ENCODE data around the gene SMAP1. TPM values are rescaled to one million over a fixed set of nuclear protein-coding genes. Genes with fewer than 3 reads are reported as not detected.

SMAP1 gene
- total RNA-seq, 2 experiments from 2014 or later = 33.2 to 33.7 TPM

DNA sequence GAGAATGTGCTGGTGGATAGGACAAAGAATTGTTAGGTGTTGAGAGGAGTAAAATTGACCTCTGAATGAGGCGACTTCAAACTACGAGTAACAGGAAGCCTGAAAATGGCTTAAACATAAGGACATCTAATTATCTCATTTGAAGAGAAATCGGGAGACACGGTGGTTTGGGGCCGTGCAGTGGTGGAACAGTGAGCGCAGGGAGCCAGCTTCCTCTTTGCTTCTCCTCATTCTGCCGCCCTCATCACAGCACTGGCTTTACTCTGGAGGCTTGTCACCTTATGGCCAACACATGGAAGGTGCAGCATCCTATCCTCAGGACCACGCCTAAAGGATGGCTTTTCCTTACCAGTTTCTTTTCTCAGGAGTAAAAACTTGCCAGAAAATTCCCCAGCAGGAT is 174.9 kb downstream of the SMAP1 start:
- ATAC-seq (no peak), DNase-seq (no peak)
- Mint-ChIP-seq H3K27me3 (no peaks in the 10 kb centered on the region), H3K4me3 (no peak overlapping the region), H3K36me3 (peaks cover 3% of the 10 kb centered on the region), H3K4me1 (no peaks in the 10 kb centered on the region), H3K9me3 (ENCODE audit: low read depth) (no peaks in the 10 kb centered on the region), H3K27ac (no peak overlapping the region)
- CTCF ChIA-PET = interaction anchor here (0.6 kb wide), 1 partner anchor 15 kb away, joined by 5 read pairs; no protein-coding TSS in a partner anchor

DNA sequence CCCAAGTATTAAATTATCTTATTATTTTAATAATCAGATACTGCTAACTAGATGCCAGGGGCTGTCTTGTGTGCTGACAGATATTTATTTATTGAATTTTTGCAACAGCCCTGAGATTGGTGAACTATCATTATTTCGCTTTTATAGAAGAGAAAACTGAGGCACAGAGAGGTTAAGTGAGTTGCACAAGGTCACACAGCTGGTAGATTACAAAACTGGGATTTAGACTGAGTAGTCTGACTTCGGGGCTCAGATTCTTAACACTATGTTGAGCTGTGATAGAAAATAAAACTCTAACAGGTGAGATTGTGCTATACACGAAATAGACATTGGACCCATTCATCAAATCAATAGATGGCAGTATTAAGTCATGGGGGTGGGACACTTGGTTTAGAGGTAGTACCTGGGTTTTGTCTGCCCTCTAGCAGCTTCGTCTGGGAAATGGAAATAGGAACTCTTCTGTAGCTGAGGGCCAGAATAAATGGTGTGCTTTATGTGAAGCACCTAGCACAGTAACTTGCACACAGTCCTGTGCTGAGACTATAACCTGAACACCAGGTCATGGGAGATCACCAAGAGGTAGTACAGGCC is 175.7 kb downstream of the SMAP1 start:
- Mint-ChIP-seq H3K4me1 (no peaks in the 10 kb centered on the region), H3K27ac (no peak overlapping the region), H3K36me3 (peaks cover 4% of the 10 kb centered on the region), H3K9me3 (ENCODE audit: low read depth) (no peaks in the 10 kb centered on the region), H3K27me3 (no peaks in the 10 kb centered on the region), H3K4me3 (no peak overlapping the region)
- CTCF ChIA-PET = interaction anchor here (0.6 to 1.3 kb wide), 2 partner anchors 14 to 41 kb away, joined by 3 to 5 read pairs; no protein-coding TSS in a partner anchor
- DNase-seq = no peak
- no peak for ATAC-seq

DNA sequence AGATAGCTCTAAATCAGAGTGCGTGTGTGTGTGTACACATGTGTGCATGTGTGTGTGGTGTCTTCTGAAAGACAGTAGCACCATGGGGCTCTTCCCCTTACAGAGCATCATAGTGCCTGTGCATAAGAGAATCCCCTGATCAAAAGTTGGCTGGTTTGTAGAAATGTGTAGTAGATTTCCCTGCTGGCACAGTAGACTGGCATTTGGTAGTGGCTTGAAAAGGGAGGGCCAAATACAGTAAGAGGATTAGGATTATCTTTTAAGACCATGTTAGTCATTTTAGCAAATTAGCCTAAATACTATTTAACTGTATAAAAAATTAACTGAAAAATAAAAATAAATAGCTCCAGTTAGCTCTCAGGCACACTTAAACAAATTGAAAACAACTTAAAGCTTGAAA is 176.6 kb downstream of the SMAP1 start:
- Mint-ChIP-seq H3K27ac (no peak overlapping the region), H3K4me3 (no peak overlapping the region), H3K27me3 (no peaks in the 10 kb centered on the region), H3K4me1 (no peaks in the 10 kb centered on the region), H3K36me3 (peaks cover 4% of the 10 kb centered on the region), H3K9me3 (ENCODE audit: low read depth) (no peaks in the 10 kb centered on the region)
- CTCF ChIA-PET = interaction anchor here (1.3 kb wide), 1 partner anchor 40 kb away, joined by 3 read pairs; no protein-coding TSS in a partner anchor
- no peak for DNase-seq
- no peak for ATAC-seq

DNA sequence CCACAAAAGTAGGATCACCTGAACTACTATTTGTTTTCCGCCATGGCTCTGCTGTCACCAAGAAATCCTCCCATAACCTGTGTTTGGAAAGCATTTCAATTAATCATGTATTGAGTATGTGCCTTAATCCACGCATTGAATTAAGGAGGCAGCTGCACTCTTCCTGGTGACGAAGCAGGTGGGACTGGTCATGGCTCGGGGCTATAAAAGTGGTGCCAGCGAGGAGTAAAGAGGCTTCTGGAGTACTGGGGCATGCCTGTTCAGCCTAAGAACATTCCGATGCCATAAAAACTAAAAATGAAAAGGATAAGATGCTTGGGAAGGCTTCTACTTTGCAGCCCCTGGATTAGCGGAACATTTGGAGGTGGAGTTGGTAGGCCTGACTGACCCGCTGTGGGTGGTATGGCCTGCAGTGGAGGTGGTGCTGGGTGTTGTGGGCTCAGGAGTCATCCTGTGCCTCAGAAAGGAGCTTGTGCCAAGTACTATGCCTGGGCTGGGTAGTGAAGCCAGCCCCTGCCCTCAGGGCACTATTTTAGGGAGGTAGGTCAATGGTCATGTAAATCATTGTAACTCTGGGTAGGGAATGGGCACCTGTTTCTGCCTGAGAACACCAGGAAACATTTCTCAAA is 178.6 kb downstream of the SMAP1 start:
- no peak for ATAC-seq
- CTCF ChIA-PET = no interaction called here
- Mint-ChIP-seq H3K4me3 (no peak overlapping the region), H3K9me3 (ENCODE audit: low read depth) (no peaks in the 10 kb centered on the region), H3K27ac (no peak overlapping the region), H3K4me1 (no peaks in the 10 kb centered on the region), H3K36me3 (peaks cover 3% of the 10 kb centered on the region), H3K27me3 (no peaks in the 10 kb centered on the region)
- DNase-seq = no peak

DNA sequence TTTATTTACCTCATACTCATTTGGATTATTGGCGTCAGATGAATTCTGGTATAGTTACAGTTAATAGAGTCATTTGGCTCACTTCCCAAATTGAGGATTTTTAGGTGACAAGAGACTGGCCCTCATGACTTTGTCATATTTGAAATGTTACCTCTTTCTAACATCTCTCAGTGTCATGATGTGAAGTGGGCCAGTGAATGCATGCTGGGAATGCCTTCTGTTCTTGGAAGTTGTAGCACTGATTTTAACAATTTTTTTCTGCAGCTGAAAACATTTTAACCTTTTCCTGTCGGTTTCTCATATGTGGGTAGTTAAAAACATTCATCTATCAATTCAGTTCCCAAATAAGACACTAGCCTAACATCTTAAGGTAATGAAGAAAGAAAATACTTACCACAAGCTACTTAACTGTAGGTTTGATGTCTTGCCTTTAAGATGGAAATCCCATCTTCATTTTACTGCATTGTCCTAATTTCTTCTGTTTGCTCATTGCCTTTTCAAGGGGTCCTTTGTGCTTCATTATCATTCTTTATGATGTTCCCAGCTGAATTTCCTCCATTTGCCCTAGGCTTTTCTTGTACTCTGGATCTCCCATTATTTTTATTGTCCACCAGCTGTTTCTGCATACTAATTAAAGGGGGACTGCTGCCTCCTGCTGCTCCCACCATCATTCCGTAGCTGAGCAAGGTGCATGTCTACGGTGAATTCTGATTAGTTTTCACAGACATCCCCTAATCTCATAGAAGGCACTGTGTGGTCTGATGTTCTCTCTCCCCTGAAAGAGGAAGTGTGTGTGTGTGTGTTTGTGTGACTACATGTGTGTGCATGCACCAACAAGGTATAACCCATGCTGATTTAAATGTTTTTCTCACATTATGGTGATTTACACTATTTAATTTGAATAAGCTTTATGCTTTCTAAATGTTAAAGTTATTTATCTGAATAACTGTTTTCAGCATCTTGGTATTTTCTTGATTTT is 179.7 kb downstream of the SMAP1 start:
- no peak for DNase-seq
- H3K4me3 Mint-ChIP-seq = no peak overlapping the region
- no peaks in the 10 kb centered on the region for H3K27me3 Mint-ChIP-seq
- CTCF ChIA-PET = no interaction called here
- no peaks in the 10 kb centered on the region for H3K4me1 Mint-ChIP-seq
- no peak for ATAC-seq
- peaks cover 3% of the 10 kb centered on the region for H3K36me3 Mint-ChIP-seq
- no peak overlapping the region for H3K27ac Mint-ChIP-seq
- H3K9me3 Mint-ChIP-seq (ENCODE audit: low read depth) = no peaks in the 10 kb centered on the region

DNA sequence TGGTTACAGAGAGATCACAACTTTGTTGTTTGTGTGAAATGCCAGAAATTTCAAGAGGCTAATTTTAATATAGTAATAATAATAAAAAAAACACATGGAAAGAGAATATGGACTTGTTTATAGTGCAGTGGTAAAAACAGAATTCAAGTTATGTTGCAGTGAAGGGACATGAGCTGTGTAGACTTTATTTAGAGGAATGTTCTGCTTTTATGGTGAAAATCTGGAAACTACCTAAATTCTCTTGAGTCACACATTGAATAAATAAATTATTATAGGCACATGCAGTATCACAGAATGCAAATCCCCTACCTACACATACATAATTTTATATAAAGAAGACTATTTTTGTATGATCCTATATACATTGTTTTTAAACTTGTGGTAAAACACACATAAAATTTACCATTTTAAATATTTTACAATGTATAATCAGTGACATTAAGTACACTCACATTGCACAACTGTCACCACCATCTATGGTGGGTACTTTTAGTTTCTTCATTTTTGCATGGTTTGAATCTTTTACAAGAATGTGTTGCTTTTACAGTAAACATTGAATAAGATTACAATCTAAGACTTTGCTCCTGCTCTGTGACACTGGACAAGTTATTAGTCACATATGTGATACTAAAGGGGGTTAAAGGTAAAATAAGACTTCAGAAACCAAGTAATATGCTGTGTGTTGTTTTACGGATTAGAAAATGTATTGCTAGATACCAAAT is 181.8 kb downstream of the SMAP1 start:
- Mint-ChIP-seq H3K27ac (no peak overlapping the region), H3K36me3 (peaks cover 3% of the 10 kb centered on the region), H3K4me1 (no peaks in the 10 kb centered on the region), H3K4me3 (no peak overlapping the region), H3K9me3 (ENCODE audit: low read depth) (no peaks in the 10 kb centered on the region), H3K27me3 (no peaks in the 10 kb centered on the region)
- no peak for ATAC-seq
- CTCF ChIA-PET = no interaction called here
- DNase-seq = no peak

DNA sequence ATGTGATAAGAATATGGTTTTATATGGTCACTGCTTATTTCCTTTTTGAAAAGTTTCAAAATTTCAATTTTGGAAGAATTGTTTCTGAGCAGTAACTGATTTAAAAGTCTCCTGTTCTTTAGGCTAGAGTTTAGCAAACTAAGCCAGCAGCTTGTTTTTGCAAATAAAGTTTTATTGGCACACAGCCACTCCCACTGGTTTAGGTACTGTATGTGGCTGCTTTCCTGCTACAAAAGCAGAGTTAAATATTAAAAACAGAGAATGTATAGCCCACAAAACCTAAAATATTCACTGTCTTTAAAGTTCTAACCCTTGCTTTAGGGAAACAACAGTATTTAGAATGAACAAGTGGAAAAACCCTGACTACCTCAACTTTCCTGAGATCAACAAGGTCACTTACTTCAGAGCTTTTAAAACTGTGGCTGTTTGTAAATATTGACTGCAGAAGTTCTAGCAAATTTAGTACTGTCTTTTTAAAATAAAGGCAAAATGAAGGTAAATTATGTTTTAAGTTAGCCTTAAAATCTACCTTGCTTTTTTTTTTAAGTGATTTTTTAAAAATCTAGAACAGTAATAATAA is 185.1 kb downstream of the SMAP1 start:
- no peaks in the 10 kb centered on the region for H3K9me3 Mint-ChIP-seq (ENCODE audit: low read depth)
- CTCF ChIA-PET = no interaction called here
- ATAC-seq (no peak), DNase-seq (no peak)
- H3K4me3 Mint-ChIP-seq = no peak overlapping the region
- H3K4me1 Mint-ChIP-seq = no peaks in the 10 kb centered on the region
- H3K27ac Mint-ChIP-seq = no peak overlapping the region
- no peaks in the 10 kb centered on the region for H3K27me3 Mint-ChIP-seq
- H3K36me3 Mint-ChIP-seq = peaks cover 3% of the 10 kb centered on the region

DNA sequence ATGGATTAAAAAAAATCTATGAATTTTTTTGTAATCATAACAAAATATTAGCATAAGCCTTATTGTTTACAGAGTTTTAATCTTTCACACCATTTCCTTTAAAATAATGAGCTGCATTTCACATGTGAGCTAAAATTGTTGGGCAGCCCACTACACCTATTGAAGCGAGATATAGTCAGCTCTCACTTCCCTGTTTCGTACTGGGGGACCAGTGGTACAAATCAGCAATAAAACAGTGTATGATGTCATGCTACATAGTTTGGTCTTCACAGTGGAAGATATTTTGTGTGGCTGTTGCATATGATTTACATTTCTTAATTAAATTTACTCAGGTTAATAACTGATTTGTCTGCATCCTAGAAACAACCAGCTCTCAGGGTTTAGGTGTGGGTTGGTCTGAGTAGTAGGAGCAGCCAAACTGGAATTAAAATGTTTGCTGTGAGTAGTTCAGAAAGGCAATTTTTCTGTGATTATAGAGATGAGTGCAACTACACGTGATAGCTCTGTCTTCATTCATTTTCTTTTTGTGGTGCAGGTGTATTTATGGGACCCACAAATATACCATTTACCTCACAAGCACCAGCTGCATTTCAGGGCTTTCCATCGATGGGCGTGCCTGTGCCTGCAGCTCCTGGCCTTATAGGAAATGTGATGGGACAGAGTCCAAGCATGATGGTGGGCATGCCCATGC is 189.8 kb downstream of the SMAP1 start:
- CTCF ChIA-PET = interaction anchor here (0.7 kb wide), 1 partner anchor 15 kb away, joined by 5 read pairs; no protein-coding TSS in a partner anchor
- Mint-ChIP-seq H3K27ac (no peak overlapping the region), H3K36me3 (peaks cover 13% of the 10 kb centered on the region)

DNA sequence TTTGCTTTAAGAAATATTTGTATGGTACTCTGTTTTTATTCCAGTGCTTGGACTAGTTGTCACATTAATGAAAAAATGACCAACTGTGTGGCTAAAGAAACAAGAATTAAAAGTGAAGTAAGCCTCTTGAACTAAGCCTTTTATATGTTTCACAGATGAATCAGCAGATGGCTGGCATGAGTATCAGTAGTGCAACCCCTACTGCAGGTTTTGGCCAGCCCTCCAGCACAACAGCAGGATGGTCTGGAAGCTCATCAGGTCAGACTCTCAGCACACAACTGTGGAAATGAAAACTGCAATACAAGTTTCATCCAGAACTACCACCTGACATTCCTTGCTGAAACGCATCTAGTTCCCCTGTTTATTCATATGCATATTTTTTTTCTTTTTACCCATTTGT is 192.4 kb downstream of the SMAP1 start:
- ATAC-seq (no peak), DNase-seq (no peak)
- H3K27ac Mint-ChIP-seq = no peak overlapping the region
- H3K27me3 Mint-ChIP-seq = no peaks in the 10 kb centered on the region
- CTCF ChIA-PET = no interaction called here
- H3K36me3 Mint-ChIP-seq = peaks cover 12% of the 10 kb centered on the region
- H3K4me3 Mint-ChIP-seq = no peak overlapping the region
- H3K9me3 Mint-ChIP-seq (ENCODE audit: low read depth) = no peaks in the 10 kb centered on the region
- H3K4me1 Mint-ChIP-seq = no peaks in the 10 kb centered on the region

More for the DNA sequence above, 189.8 kb downstream of the SMAP1 start:
- Mint-ChIP-seq H3K4me1 (no peaks in the 10 kb centered on the region), H3K27me3 (no peaks in the 10 kb centered on the region), H3K4me3 (no peak overlapping the region), H3K9me3 (ENCODE audit: low read depth) (no peaks in the 10 kb centered on the region)
- DNase-seq (no peak), ATAC-seq (no peak)

DNA sequence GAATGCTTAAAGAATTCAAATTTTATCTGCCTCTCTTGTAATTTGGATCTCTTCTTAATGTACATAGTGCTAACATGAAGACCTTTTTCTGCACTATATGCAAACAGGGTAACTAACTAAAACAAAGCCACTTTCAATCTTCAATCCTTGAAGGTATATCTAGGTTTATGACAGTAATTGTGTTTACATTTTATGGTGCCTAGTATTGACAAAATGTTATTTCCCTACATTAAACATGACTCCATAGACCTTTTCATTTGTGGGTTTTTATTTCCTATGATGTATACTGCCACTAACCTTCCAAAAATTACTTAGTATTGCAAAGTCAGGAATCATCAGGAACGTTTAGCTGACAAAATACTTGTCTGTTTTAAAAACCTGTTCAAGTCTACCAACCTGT is 193.2 kb downstream of the SMAP1 start:
- no peaks in the 10 kb centered on the region for H3K27me3 Mint-ChIP-seq
- H3K4me3 Mint-ChIP-seq = no peak overlapping the region
- CTCF ChIA-PET = no interaction called here
- no peak overlapping the region for H3K27ac Mint-ChIP-seq
- no peaks in the 10 kb centered on the region for H3K4me1 Mint-ChIP-seq
- DNase-seq = no peak
- no peaks in the 10 kb centered on the region for H3K9me3 Mint-ChIP-seq (ENCODE audit: low read depth)
- H3K36me3 Mint-ChIP-seq = peaks cover 12% of the 10 kb centered on the region
- ATAC-seq = no peak

DNA sequence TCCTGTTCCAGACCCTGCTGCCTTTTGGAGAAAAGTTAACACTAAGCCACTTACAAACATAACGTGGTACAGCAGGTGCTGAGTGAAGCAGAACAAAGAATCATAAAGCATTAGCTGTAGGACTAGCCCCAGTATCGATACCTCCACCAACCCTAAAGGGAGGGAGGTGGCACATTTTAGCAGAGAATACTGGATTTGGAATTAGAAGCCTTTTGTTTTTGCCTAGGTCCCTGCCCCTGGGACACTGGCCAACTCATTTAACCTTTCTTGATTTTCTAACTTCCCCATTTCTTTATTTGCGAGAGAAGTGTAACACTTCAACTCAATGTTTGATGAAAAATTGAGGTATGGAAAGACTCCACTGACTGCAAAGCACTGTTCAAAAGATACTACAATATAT is 195.7 kb downstream of the SMAP1 start:
- DNase-seq = no peak
- Mint-ChIP-seq H3K4me1 (no peaks in the 10 kb centered on the region), H3K4me3 (no peak overlapping the region), H3K9me3 (ENCODE audit: low read depth) (no peaks in the 10 kb centered on the region), H3K27me3 (peaks cover 8% of the 10 kb centered on the region), H3K27ac (no peak overlapping the region), H3K36me3 (peaks cover 12% of the 10 kb centered on the region)
- no peak for ATAC-seq
- CTCF ChIA-PET = interaction anchor here (2.0 kb wide), 1 partner anchor 21 kb away, joined by 5 read pairs; no protein-coding TSS in a partner anchor

DNA sequence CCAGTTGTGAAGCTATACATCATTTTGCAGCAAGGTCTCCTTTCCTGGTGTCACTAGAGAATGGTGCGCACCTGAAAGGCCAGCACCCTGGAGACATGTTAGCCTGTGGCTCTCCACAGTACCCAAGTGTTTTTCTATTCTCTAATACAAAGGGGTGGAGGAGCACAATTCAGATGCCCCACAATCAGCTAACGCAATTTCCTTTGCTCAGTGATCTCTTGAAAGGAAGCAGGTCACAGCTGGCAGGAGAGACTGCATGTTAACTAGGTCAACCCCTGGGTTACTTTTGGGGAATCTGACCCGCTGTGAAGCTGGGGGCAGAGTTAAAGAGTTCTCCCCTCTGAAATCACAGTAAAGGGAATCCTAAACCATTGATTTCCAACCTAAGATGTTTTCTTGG is 196.7 kb downstream of the SMAP1 start:
- Mint-ChIP-seq H3K4me1 (no peaks in the 10 kb centered on the region), H3K9me3 (ENCODE audit: low read depth) (no peaks in the 10 kb centered on the region), H3K27ac (no peak overlapping the region), H3K4me3 (no peak overlapping the region), H3K27me3 (peaks cover 12% of the 10 kb centered on the region), H3K36me3 (peaks cover 8% of the 10 kb centered on the region)
- no peak for DNase-seq
- CTCF ChIA-PET = interaction anchor here (0.6 to 1.2 kb wide), 3 partner anchors 20 to 1197 kb away, joined by 3 to 4 read pairs (median 3); no protein-coding TSS in a partner anchor
- ATAC-seq = no peak
